Measurements from ENCODE around the gene TMA16.

- no peak for TF ChIP-seq CTCF (IDR thresholded peaks at IDR 0.05)
- TF ChIP-seq POLR2A (IDR thresholded peaks at IDR 0.05), result no peak
Observed at GRCh38 chr4:163523791-163524365, 29.4 kb downstream of the TMA16 start.
